ENCODE data around the gene LEO1.

The LEO1 gene

GRCh38 chr15:51971375-51972133, at the start of gene LEO1:
Gene LEO1 (minus strand): TSS chr15:51971778. CDS start chr15:51971745, 33 bp downstream.
- TF ChIP-seq CTCF (IDR thresholded peaks at IDR 0.05; ENCODE audit: low read depth, low read length, missing control alignments) = peak; percentile 28
- H3K4me3 ChIP-seq (replicated peaks; ENCODE audit: low read depth, low read length) = peak within 1 kb of the TSS; percentile 99
- DNase-seq (ENCODE audit: extremely low read depth, low read depth) = peak; percentile 94

- peak overlapping the region; percentile 89 for H3K4me3 ChIP-seq (replicated peaks; ENCODE audit: low read depth, low read length)
- DNase-seq (ENCODE audit: extremely low read depth, low read depth) = peak; percentile 71
Observed at GRCh38 chr15:52021128-52021671, 49.6 kb upstream of the LEO1 start.

GRCh38 chr15:52020221-52021085, 48.9 kb upstream of the LEO1 start:
- TF ChIP-seq CTCF (IDR thresholded peaks at IDR 0.05; ENCODE audit: low read depth, low read length, missing control alignments) = no peak
- H3K4me3 ChIP-seq (replicated peaks; ENCODE audit: low read depth, low read length) = peak overlapping the region; percentile 89
- no peak for DNase-seq (ENCODE audit: extremely low read depth, low read depth)

More at GRCh38 chr15:52021128-52021671, 49.6 kb upstream of the LEO1 start:
- no peak for TF ChIP-seq CTCF (IDR thresholded peaks at IDR 0.05; ENCODE audit: low read depth, low read length, missing control alignments)

- H3K4me3 ChIP-seq (replicated peaks; ENCODE audit: low read depth, low read length) = peak overlapping the region; percentile 89
- no peak for TF ChIP-seq CTCF (IDR thresholded peaks at IDR 0.05; ENCODE audit: low read depth, low read length, missing control alignments)
- no peak for DNase-seq (ENCODE audit: extremely low read depth, low read depth)
Observed at GRCh38 chr15:52019394-52020220, 48.0 kb upstream of the LEO1 start.

- TF ChIP-seq CTCF (IDR thresholded peaks at IDR 0.05; ENCODE audit: low read depth, low read length, missing control alignments) = no peak
- DNase-seq (ENCODE audit: extremely low read depth, low read depth) = no peak
- peak within 1 kb of the TSS; percentile 89 for H3K4me3 ChIP-seq (replicated peaks; ENCODE audit: low read depth, low read length)
Observed at GRCh38 chr15:52018693-52019393, 47.3 kb upstream of the LEO1 start, which contains the start of gene MAPK6. Gene MAPK6 (plus strand): TSS chr15:52019219. CDS start chr15:52046461, 27,242 bp downstream.

Data from HFF-Myc (cell line).